T-cell (primary cell): ENCODE measurements around the gene IGLL5. TPM values are rescaled to one million over a fixed set of nuclear protein-coding genes. Genes with fewer than 3 reads are reported as not detected.
"Not testable (repeated sequence)": the region's sequence is repeated elsewhere in the genome, so short reads cannot be mapped to it uniquely, and the experiment has no call there.

Source experiments
- ATAC-seq, 4 experiments: fragments of 200-7000 bp in 3 of 4; fragments of 150-1000 bp in 1 of 4; cut with Tn5 transposase; replicated peaks in 1 of 4; 1 replicate in 3 of 4; 2 replicates in 1 of 4; pipeline ENCODE4 v1.10.0; 2021; ENCODE audit warnings: moderate library complexity in 3 of 4, mild to moderate bottlenecking in 2 of 4, moderate number of reproducible peaks in 1 of 4
- CTCF ChIA-PET, 2 donors: fragments of 300-600 bp; sonication (Branson Sonifier 250); formaldehyde crosslinking; loops; one replicate each; lab custom pipeline; 2022; ENCODE audit warnings: antibody characterized with exemption in 2 of 2; lab: Charles Lee
- POLR2A ChIA-PET, 2 donors: fragments of 300-600 bp; sonication (Branson Sonifier 250); formaldehyde crosslinking; loops; one replicate each; lab custom pipeline; 2022; ENCODE audit warnings: antibody characterized with exemption in 2 of 2; lab: Charles Lee
- DNase-seq, 35 experiments: peaks; one replicate each; pipeline versions ENCODE4 v3.0.0 to v3.0.0-alpha.2; 2013 to 2023
- H3K27ac ChIP-seq: one replicate; pipeline ENCODE4 v1.5.1; 2013; ENCODE audit warnings: low read length
- H3K27me3 ChIP-seq, 2 experiments: replicated peaks in 1 of 2; 1 replicate in 1 of 2; 2 replicates in 1 of 2; pipeline versions ENCODE4 v1.6.1 to v1.7.0; 2013; ENCODE audit warnings: low read length in 1 of 2, mixed read lengths in 1 of 2; ENCODE audit not compliant: control insufficient read depth in 2 of 2, insufficient read depth in 2 of 2; ENCODE audit errors: extremely low read depth in 1 of 2
- H3K36me3 ChIP-seq, 2 donors: 1 replicate in 1 of 2; 2 replicates in 1 of 2; pipeline versions ENCODE4 v1.6.1 to v1.7.0; 2013; ENCODE audit warnings: low read length in 1 of 2; ENCODE audit not compliant: control insufficient read depth in 2 of 2, insufficient read depth in 1 of 2; ENCODE audit errors: extremely low read depth in 1 of 2
- H3K4me1 ChIP-seq, 2 experiments: 1 replicate in 1 of 2; 2 replicates in 1 of 2; pipeline versions ENCODE4 v1.6.1 to v1.7.0; 2013; ENCODE audit warnings: low read length in 2 of 2, mixed read lengths in 1 of 2; ENCODE audit not compliant: insufficient read depth in 2 of 2, control insufficient read depth in 1 of 2; ENCODE audit errors: extremely low read depth in 1 of 2
- H3K4me3 ChIP-seq, 2 donors: 1 replicate in 1 of 2; 2 replicates in 1 of 2; pipeline versions ENCODE4 v1.5.1 to v1.7.0; 2013; ENCODE audit warnings: mild to moderate bottlenecking in 2 of 2, low read length in 1 of 2, moderate library complexity in 1 of 2; ENCODE audit not compliant: control insufficient read depth in 1 of 2; ENCODE audit errors: extremely low read depth in 1 of 2
- H3K9me3 ChIP-seq: 2 replicates; pipeline ENCODE4 v1.7.0; 2013
- H3K27ac Mint-ChIP-seq, 2 donors: one replicate each; pipeline ENCODE4 v1.8.0; 2020 to 2021; ENCODE audit warnings: mild to moderate bottlenecking in 2 of 2, mixed read lengths in 2 of 2
- H3K27me3 Mint-ChIP-seq, 2 donors: one replicate each; pipeline ENCODE4 v1.8.0; 2021 to 2022; ENCODE audit warnings: mixed read lengths in 2 of 2
- H3K36me3 Mint-ChIP-seq: one replicate; pipeline ENCODE4 v1.8.0; 2021; ENCODE audit warnings: mixed read lengths
- H3K4me1 Mint-ChIP-seq, 3 donors: one replicate each; pipeline ENCODE4 v1.8.0; 2020 to 2022; ENCODE audit warnings: mixed read lengths in 3 of 3, mild to moderate bottlenecking in 1 of 3
- H3K4me3 Mint-ChIP-seq, 3 donors: one replicate each; pipeline ENCODE4 v1.8.0; 2020 to 2022; ENCODE audit warnings: mild to moderate bottlenecking in 3 of 3, mixed read lengths in 3 of 3, moderate library complexity in 3 of 3
- H3K9me3 Mint-ChIP-seq, 3 donors: one replicate each; pipeline ENCODE4 v1.8.0; 2020 to 2022; ENCODE audit warnings: mixed read lengths in 3 of 3
- WGBS: methylation state at CpG from one replicate; pipeline ENCODE4 v1.1.5; 2013; ENCODE audit warnings: missing lambda C conversion rate; ENCODE audit not compliant: insufficient coverage; 5-methylcytosine and 5-hydroxymethylcytosine counted together
- total RNA-seq, 35 experiments: library from RNA in 6 of 35; stranded (reverse) in 6 of 35; fragments of 120-200 nt in 1 of 35; gene quantifications; one replicate each; pipeline versions ENCODE4 v1.2.1 to v1.2.4 and lab custom pipeline; 2013 to 2026

Gene IGLL5
- total RNA-seq, 5 donors from 2014 or later (not counting 1 experiment from before 2014, with no cell fraction given): 0.35 to 2.9 (median 2.1) TPM

- H3K9me3 Mint-ChIP-seq, H3K4me3 ChIP-seq, CTCF ChIA-PET, H3K36me3 Mint-ChIP-seq, POLR2A ChIA-PET, H3K9me3 ChIP-seq, H3K27ac Mint-ChIP-seq, H3K27ac ChIP-seq, H3K27me3 Mint-ChIP-seq, H3K36me3 ChIP-seq, ATAC-seq, H3K4me3 Mint-ChIP-seq, DNase-seq: not testable (repeated sequence)
- 90% methylated on average over 1 of the region's 16 CpGs for WGBS
- peaks cover 0 to 20% (median 0%) of the 10 kb centered on the region in 3 donors for H3K4me1 Mint-ChIP-seq
- Histone ChIP-seq H3K4me1 (peaks cover 0 to 12% of the 10 kb centered on the region in 2 experiments), H3K27me3 (peaks cover 0 to 14% of the 10 kb centered on the region in 2 experiments)
These were observed 34.7 kb downstream of the IGLL5 start for GRCh38 chr22:22922092-22922953.

GRCh38 chr22:22922954-22923319 is 35.3 kb downstream of the IGLL5 start:
- no CpG with 5 or more reads among the region's 4 CpGs for WGBS

DNA sequence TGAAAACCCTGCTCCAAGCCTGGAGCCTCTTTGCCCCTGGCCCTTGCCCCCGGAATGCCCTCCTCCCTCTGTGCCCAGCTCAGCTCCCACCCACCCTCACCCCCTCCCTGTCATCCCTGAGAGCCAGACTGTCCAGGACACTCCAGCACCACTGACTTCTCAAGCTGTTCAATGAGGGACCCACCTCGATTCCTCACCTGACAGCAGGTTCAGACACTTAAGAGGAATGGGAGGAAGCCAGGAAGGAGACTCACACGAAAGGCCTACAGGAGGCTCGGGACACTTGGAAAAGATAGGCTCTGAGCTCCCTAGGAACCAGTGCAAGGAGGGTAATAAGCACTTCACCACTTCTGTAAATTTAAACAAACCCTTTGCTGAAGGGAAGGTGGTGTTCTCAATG is 35.8 kb downstream of the IGLL5 start:
- no peak for ATAC-seq
- POLR2A ChIA-PET: no interaction called here
- H3K9me3 ChIP-seq: no peaks in the 10 kb centered on the region
- Mint-ChIP-seq H3K36me3 (no peaks in the 10 kb centered on the region), H3K27ac (no peak overlapping the region), H3K27me3 (peaks cover 0 to 5% of the 10 kb centered on the region in 2 donors), H3K4me1 (peaks cover 4 to 29% (median 4%) of the 10 kb centered on the region in 3 donors), H3K4me3 (no peak overlapping the region), H3K9me3 (no peaks in the 10 kb centered on the region)
- no peak for DNase-seq
- WGBS: 50% methylated on average over 1 of the region's 4 CpGs
- no peak overlapping the region for H3K4me3 ChIP-seq
- CTCF ChIA-PET: no interaction called here
- no peak overlapping the region for H3K27ac ChIP-seq
- peaks cover 0 to 21% of the 10 kb centered on the region in 2 experiments for H3K27me3 ChIP-seq
- peaks cover 3 to 23% of the 10 kb centered on the region in 2 experiments for H3K4me1 ChIP-seq
- no peaks in the 10 kb centered on the region for H3K36me3 ChIP-seq

More at GRCh38 chr22:22922954-22923319, 35.3 kb downstream of the IGLL5 start:
- peaks cover 0 to 5% of the 10 kb centered on the region in 2 donors for H3K27me3 Mint-ChIP-seq
- no peak overlapping the region for H3K4me3 Mint-ChIP-seq
- Histone ChIP-seq H3K4me1 (peaks cover 0 to 19% of the 10 kb centered on the region in 2 experiments), H3K27ac (no peak overlapping the region), H3K27me3 (peaks cover 0 to 20% of the 10 kb centered on the region in 2 experiments), H3K4me3 (no peak overlapping the region), H3K9me3 (no peaks in the 10 kb centered on the region), H3K36me3 (no peaks in the 10 kb centered on the region)
- no peaks in the 10 kb centered on the region for H3K9me3 Mint-ChIP-seq
- H3K4me1 Mint-ChIP-seq: peaks cover 0 to 25% (median 0%) of the 10 kb centered on the region in 3 donors
- H3K27ac Mint-ChIP-seq: no peak overlapping the region
- DNase-seq (no peak), ATAC-seq (no peak)
- H3K36me3 Mint-ChIP-seq: no peaks in the 10 kb centered on the region
- ChIA-PET POLR2A (no interaction called here), CTCF (no interaction called here)

GRCh38 chr22:22923930-22924329 is 36.3 kb downstream of the IGLL5 start:
- no peak for ATAC-seq
- POLR2A ChIA-PET: no interaction called here
- H3K4me1 ChIP-seq: peaks cover 5 to 28% of the 10 kb centered on the region in 2 experiments

DNA sequence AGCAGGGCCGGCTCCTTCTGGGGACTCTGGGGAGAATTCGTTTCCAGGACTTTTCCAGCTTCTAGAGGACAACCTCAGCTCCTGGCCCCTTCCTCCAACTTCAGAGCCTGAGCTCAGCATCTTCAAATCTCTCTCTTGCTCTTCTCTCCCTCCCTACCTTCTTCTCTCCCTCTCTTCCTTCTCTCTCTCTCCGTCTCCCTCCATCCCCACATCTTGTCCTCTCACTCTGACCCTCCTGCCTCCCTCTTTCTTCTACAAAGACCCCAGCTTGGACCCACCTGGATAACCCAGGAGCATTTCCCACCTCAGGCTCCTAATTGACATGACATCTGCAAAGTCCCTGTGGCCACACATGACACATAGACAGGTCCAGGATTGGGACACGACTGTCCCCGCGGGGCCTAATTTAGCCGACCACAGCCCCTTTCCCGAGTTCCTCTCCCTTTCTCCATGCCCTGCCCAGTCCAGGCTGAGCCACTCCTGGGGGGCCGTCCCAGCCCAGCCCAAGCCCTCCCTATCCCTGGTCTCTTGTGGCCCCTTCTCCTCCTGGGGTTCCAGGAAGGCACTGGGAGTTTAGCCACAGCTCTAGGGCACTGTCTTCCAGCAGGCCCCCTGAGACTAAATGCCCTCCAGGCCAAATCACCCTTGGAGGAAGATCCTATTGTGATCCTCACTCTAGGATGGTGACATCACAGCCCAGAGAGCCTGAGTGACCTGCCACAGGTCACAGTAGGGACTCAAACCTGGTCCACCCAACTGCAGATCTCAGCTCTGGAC is 36.9 kb downstream of the IGLL5 start:
- H3K4me1 ChIP-seq: peaks cover 5 to 35% of the 10 kb centered on the region in 2 experiments
- H3K27me3 Mint-ChIP-seq: no peaks in the 10 kb centered on the region
- WGBS: 85% methylated on average over 9 of the region's 9 CpGs
- ATAC-seq (no peak), DNase-seq (no peak)
- H3K36me3 ChIP-seq: no peaks in the 10 kb centered on the region
- H3K36me3 Mint-ChIP-seq: no peaks in the 10 kb centered on the region
- no peaks in the 10 kb centered on the region for H3K9me3 Mint-ChIP-seq
- no peak overlapping the region for H3K4me3 ChIP-seq
- peaks cover 16 to 41% (median 16%) of the 10 kb centered on the region in 3 donors for H3K4me1 Mint-ChIP-seq
- no peak overlapping the region for H3K27ac ChIP-seq
- no peaks in the 10 kb centered on the region for H3K9me3 ChIP-seq
- no peak overlapping the region for H3K27ac Mint-ChIP-seq
- POLR2A ChIA-PET: no interaction called here
- H3K27me3 ChIP-seq: peaks cover 0 to 18% of the 10 kb centered on the region in 2 experiments
- CTCF ChIA-PET: no interaction called here
- H3K4me3 Mint-ChIP-seq: no peak overlapping the region

More at GRCh38 chr22:22923930-22924329, 36.3 kb downstream of the IGLL5 start:
- H3K27me3 ChIP-seq: peaks cover 0 to 20% of the 10 kb centered on the region in 2 experiments
- CTCF ChIA-PET: no interaction called here
- DNase-seq: no peak
- Mint-ChIP-seq H3K4me1 (peaks cover 9 to 35% (median 10%) of the 10 kb centered on the region in 3 donors), H3K27me3 (peaks cover 0 to 2% of the 10 kb centered on the region in 2 donors), H3K27ac (no peak overlapping the region), H3K4me3 (no peak overlapping the region), H3K36me3 (no peaks in the 10 kb centered on the region), H3K9me3 (no peaks in the 10 kb centered on the region)
- no peak overlapping the region for H3K27ac ChIP-seq
- H3K4me3 ChIP-seq: no peak overlapping the region
- no peaks in the 10 kb centered on the region for H3K36me3 ChIP-seq
- H3K9me3 ChIP-seq: no peaks in the 10 kb centered on the region
- 68% methylated on average over 3 of the region's 4 CpGs for WGBS

- H3K4me3 ChIP-seq: no peak overlapping the region
- H3K27me3 ChIP-seq: peaks cover 0 to 18% of the 10 kb centered on the region in 2 experiments
- ATAC-seq: no peak
- no peak overlapping the region for H3K27ac Mint-ChIP-seq
- H3K4me1 ChIP-seq: peaks cover 5 to 35% of the 10 kb centered on the region in 2 experiments
- WGBS: 100% methylated on average over 4 of the region's 14 CpGs
- H3K9me3 Mint-ChIP-seq: no peaks in the 10 kb centered on the region
- H3K27me3 Mint-ChIP-seq: no peaks in the 10 kb centered on the region
- no peak overlapping the region for H3K4me3 Mint-ChIP-seq
- no peaks in the 10 kb centered on the region for H3K36me3 ChIP-seq
- DNase-seq: no peak
- ChIA-PET POLR2A (no interaction called here), CTCF (no interaction called here)
- no peak overlapping the region for H3K27ac ChIP-seq
- no peaks in the 10 kb centered on the region for H3K36me3 Mint-ChIP-seq
- no peaks in the 10 kb centered on the region for H3K9me3 ChIP-seq
- H3K4me1 Mint-ChIP-seq: peaks cover 17 to 44% (median 18%) of the 10 kb centered on the region in 3 donors
These were observed 37.7 kb downstream of the IGLL5 start for GRCh38 chr22:22925146-22925804.
